ENCODE results near the gene TGIF1. TPM values are rescaled to one million over a fixed set of nuclear protein-coding genes. Genes with fewer than 3 reads are reported as not detected.
A peak's percentile ranks its signal among the peaks of the same experiment; 100 is the strongest.
"Not testable (repeated sequence)": the region's sequence is repeated elsewhere in the genome, so short reads cannot be mapped to it uniquely, and the experiment has no call there.

The TGIF1 gene
- total and polyA plus RNA-seq, 8 donors: 12.8 to 40.7 (median 18.3) TPM

DNA sequence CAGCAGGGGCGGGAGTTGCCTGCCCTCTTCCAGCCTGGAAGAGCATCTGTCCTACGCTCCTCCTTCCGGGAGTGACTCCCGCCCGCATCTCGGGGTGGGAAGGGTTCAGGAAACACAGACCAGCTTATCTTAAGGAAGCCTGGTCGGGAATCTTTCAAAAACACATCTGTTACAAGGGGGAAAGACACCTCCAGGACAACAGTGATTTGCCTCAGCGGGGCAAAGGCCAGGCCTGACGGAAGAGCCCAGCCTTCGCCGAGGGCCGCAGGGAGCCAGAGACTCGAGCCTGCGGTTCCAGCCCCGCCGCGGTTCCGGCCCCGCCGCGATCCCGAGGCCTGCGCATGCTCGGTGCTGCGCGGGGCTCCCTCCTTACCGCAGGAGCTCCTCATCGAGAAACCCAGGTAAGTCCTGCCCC is 38.1 kb upstream of the TGIF1 start:
- FAIRE-seq (no peak), ATAC-seq (peak in 3 of 4 donors; percentile 62 to 74 (median 70)), DNase-seq (peak in 1 of 6 donors; percentile 63)
- peak overlapping the region in 1 of 4 donors; percentile 25 for H3K4me3 ChIP-seq
- no peak overlapping the region for H3K27ac ChIP-seq
- intact Hi-C loops (cut with DNase I): no loop called here
- no peaks in the 10 kb centered on the region for H3K9me3 ChIP-seq
- H3K4me1 ChIP-seq: no peaks in the 10 kb centered on the region
- 39 to 48% methylated on average over 28 of the region's 28 CpGs for WGBS, 2 donors
- H3K36me3 ChIP-seq: no peaks in the 10 kb centered on the region
- TF ChIP-seq, protein P1, sequence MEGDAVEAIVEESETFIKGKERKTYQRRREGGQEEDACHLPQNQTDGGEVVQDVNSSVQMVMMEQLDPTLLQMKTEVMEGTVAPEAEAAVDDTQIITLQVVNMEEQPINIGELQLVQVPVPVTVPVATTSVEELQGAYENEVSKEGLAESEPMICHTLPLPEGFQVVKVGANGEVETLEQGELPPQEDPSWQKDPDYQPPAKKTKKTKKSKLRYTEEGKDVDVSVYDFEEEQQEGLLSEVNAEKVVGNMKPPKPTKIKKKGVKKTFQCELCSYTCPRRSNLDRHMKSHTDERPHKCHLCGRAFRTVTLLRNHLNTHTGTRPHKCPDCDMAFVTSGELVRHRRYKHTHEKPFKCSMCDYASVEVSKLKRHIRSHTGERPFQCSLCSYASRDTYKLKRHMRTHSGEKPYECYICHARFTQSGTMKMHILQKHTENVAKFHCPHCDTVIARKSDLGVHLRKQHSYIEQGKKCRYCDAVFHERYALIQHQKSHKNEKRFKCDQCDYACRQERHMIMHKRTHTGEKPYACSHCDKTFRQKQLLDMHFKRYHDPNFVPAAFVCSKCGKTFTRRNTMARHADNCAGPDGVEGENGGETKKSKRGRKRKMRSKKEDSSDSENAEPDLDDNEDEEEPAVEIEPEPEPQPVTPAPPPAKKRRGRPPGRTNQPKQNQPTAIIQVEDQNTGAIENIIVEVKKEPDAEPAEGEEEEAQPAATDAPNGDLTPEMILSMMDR (IDR thresholded peaks at IDR 0.05): no peak
- no peaks in the 10 kb centered on the region for H3K27me3 ChIP-seq

DNA sequence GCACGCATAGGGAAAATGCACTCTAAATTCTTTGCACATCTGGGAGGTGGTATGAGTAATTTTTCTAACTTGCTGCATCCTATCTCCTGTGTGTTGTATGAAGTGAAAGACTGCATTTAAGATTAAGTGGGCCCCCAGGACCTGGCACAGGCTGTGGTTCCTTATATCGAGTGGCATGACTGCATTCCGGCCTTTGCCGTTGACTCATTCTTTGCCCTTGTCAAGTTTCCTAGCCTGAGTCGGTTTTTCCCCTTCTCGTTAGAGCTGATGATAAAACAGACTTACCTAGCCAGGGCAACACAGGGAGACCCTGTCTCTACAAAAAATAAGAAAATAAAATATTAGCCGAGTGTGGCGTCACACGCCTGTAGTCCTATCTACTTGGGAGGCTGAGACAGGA is 37.4 kb upstream of the TGIF1 start:
- WGBS, 2 donors: 78 to 82% methylated on average over 9 of the region's 9 CpGs
- FAIRE-seq; intact Hi-C loops (cut with DNase I); H3K4me1 ChIP-seq; H3K36me3 ChIP-seq; H3K9me3 ChIP-seq; H3K4me3 ChIP-seq; DNase-seq; H3K27ac ChIP-seq; H3K27me3 ChIP-seq: not testable (repeated sequence)
- ATAC-seq: peak in 3 of 4 donors; percentile 40 to 72 (median 65)

DNA sequence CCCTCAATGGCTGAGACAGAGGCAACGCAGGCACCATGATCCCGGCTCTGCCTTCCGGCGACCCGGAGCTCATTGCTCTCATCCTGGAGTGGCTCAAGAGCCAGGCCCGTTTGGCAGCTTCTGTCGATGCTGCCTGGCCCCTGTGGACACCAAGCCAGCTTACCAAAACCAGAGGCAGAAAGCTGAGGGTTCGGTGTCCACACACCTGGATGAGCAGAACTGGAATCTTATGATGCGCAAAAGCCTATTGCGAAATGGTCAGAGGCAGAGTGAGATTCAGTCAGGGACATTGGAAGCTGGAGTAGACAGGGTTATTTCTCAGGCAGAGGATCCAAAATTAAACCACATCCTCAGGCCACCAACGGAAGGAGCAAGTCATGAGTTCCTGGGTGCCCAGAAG is 34.9 kb upstream of the TGIF1 start:
- Histone ChIP-seq H3K9me3 (no peaks in the 10 kb centered on the region), H3K36me3 (no peaks in the 10 kb centered on the region), H3K27ac (no peak overlapping the region), H3K4me3 (no peak overlapping the region), H3K4me1 (no peaks in the 10 kb centered on the region), H3K27me3 (no peaks in the 10 kb centered on the region)
- TF ChIP-seq, protein P1 (IDR thresholded peaks at IDR 0.05): no peak
- intact Hi-C loops (cut with DNase I): no loop called here
- WGBS, 2 donors: 80 to 89% methylated on average over 11 of the region's 11 CpGs
- ATAC-seq: no peak
- FAIRE-seq: no peak
- DNase-seq: no peak

- Histone ChIP-seq H3K4me1 (no peaks in the 10 kb centered on the region), H3K36me3 (no peaks in the 10 kb centered on the region), H3K27ac (no peak overlapping the region), H3K4me3 (no peak overlapping the region), H3K27me3 (no peaks in the 10 kb centered on the region), H3K9me3 (no peaks in the 10 kb centered on the region)
- TF ChIP-seq, protein P1 (IDR thresholded peaks at IDR 0.05): no peak
- DNase-seq (no peak), FAIRE-seq (no peak), ATAC-seq (no peak)
- WGBS, 2 donors: 76 to 78% methylated on average over 2 of the region's 2 CpGs
- intact Hi-C loops (cut with DNase I): no loop called here
These were observed 31.9 kb upstream of the TGIF1 start for GRCh38 chr18:3418083-3418482.

DNA sequence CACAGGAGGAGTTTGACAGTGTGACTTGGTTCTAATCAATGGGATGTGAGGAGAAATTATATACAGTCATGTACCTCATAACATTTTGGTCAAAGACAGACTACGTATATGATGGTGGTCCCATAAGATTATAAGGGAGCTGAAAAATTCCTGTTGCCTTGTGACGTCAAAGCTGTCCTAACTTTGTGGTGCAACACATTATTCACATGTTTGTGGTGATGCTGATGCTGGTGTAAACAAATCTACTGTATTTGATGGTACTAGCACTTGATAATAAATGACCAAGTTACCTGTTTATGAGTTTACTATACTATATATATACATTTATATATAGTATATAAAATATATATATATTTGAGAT is 29.1 kb upstream of the TGIF1 start:
- intact Hi-C loops (cut with DNase I): no loop called here
- H3K4me3 ChIP-seq: no peak overlapping the region
- no peak for ATAC-seq
- H3K9me3 ChIP-seq: no peaks in the 10 kb centered on the region
- no peak for FAIRE-seq
- no peaks in the 10 kb centered on the region for H3K27me3 ChIP-seq
- no peak for DNase-seq
- no peak overlapping the region for H3K27ac ChIP-seq
- WGBS, 2 donors: 84 to 90% methylated on average over 2 of the region's 2 CpGs
- no peaks in the 10 kb centered on the region for H3K4me1 ChIP-seq
- no peaks in the 10 kb centered on the region for H3K36me3 ChIP-seq
- TF ChIP-seq, protein P1 (IDR thresholded peaks at IDR 0.05): no peak

DNA sequence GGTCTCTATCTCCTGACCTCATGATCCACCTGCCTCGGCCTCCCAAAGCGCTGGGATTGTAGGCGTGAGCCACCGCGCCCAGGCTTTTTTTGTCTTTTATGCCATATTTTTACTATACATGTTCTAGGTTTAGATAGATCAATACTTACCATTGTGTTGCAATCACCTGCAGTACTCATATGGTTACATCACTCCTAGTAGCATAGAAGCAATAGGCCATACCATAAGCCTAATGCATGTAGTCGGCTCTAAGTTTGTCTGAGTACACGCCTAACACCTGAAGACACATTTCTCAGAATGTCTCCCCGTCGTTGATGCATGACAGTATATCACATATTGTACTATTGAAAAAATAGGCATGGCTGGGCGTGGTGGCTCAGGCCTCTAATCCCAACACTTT is 27.1 kb upstream of the TGIF1 start:
- DNase-seq (no peak), FAIRE-seq (no peak), ATAC-seq (no peak)
- Histone ChIP-seq H3K4me3 (no peak overlapping the region), H3K27ac (no peak overlapping the region), H3K4me1 (no peaks in the 10 kb centered on the region), H3K27me3 (no peaks in the 10 kb centered on the region), H3K36me3 (no peaks in the 10 kb centered on the region), H3K9me3 (no peaks in the 10 kb centered on the region)
- intact Hi-C loops (cut with DNase I): no loop called here
- TF ChIP-seq, protein P1 (IDR thresholded peaks at IDR 0.05): no peak
- 91 to 95% methylated on average over 10 of the region's 10 CpGs for WGBS, 2 donors

Measured in pancreas (tissue), 10 donors.